ENCODE data around the gene DBH.

DNA sequence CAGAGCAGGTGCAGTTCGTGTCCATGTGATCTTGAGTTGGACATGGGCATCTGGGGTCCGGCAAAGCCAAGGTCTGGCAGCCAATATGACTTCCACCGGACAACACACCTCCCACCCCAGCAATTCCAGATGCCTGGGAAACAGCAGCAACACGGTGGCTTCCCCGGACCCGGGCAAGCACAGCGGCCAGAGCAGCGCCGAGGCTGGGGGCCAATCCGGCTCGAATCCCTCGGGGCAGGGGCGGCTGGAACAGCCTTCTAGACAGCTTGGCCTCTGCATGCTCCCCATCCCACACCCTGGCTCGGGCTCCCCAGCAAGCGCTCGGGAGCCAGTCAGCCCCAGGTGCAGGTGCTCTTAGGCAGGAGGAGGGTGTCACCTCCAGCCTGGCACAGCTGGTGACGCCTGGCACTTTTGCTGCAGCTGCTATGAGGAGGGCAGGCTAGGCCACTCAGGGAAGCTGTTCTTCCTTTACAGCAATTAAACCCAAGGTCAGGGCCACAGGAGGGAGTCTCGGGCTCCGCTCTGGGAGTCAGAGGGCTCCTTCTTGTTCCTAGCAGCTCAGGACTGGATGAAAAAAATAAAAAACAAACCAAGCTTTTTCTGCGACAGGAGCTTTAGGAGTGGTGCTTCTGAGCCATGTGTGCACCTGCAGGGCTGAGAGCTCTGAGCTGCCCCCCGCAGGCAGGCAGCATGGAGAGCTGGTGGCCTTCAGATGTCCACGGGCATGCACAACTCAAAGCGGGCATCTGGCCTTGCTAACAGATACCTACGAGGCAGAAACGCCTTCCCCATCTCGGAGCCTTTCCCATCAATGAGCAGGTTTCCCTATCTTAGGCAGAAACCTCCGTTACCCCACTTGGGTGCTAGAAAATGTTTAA lies 28.2 kb downstream of the DBH start:
- TF ChIP-seq, protein P1, sequence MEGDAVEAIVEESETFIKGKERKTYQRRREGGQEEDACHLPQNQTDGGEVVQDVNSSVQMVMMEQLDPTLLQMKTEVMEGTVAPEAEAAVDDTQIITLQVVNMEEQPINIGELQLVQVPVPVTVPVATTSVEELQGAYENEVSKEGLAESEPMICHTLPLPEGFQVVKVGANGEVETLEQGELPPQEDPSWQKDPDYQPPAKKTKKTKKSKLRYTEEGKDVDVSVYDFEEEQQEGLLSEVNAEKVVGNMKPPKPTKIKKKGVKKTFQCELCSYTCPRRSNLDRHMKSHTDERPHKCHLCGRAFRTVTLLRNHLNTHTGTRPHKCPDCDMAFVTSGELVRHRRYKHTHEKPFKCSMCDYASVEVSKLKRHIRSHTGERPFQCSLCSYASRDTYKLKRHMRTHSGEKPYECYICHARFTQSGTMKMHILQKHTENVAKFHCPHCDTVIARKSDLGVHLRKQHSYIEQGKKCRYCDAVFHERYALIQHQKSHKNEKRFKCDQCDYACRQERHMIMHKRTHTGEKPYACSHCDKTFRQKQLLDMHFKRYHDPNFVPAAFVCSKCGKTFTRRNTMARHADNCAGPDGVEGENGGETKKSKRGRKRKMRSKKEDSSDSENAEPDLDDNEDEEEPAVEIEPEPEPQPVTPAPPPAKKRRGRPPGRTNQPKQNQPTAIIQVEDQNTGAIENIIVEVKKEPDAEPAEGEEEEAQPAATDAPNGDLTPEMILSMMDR (IDR thresholded peaks at IDR 0.05), result no peak
- no peak for TF ChIP-seq POLR2A (IDR thresholded peaks at IDR 0.05)

Data from esophagus squamous epithelium (tissue), 4 donors.